DMS 273 (cell line): ENCODE measurements around the gene DCDC2B.

Experiments
- DNase-seq: peaks from one replicate; lab custom pipeline; 2025; ENCODE audit not compliant: unreplicated experiment; lab: John Stamatoyannopoulos, UW

Gene DCDC2B

GRCh38 chr1:32195972-32196823 is 12.7 kb upstream of the DCDC2B start:
- DNase-seq = no peak

- no peak for DNase-seq
Observed at GRCh38 chr1:32197074-32197473, 11.8 kb upstream of the DCDC2B start.

DNA sequence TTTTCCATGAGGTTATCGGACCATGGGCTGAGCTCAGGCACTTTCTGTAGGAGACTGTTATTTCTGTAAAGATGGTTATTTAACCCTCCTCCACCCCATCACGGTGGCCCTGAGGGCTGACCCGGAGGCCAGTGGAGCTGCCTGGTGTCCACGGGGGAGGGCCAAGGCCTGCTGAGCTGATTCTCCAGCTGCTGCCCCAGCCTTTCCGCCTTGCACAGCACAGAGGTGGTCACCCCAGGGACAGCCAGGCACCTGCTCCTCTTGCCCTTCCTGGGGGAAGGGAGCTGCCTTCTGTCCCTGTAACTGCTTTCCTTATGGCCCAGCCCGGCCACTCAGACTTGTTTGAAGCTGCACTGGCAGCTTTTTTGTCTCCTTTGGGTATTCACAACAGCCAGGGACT is 11.1 kb upstream of the DCDC2B start:
- peak; percentile 35 for DNase-seq

DNA sequence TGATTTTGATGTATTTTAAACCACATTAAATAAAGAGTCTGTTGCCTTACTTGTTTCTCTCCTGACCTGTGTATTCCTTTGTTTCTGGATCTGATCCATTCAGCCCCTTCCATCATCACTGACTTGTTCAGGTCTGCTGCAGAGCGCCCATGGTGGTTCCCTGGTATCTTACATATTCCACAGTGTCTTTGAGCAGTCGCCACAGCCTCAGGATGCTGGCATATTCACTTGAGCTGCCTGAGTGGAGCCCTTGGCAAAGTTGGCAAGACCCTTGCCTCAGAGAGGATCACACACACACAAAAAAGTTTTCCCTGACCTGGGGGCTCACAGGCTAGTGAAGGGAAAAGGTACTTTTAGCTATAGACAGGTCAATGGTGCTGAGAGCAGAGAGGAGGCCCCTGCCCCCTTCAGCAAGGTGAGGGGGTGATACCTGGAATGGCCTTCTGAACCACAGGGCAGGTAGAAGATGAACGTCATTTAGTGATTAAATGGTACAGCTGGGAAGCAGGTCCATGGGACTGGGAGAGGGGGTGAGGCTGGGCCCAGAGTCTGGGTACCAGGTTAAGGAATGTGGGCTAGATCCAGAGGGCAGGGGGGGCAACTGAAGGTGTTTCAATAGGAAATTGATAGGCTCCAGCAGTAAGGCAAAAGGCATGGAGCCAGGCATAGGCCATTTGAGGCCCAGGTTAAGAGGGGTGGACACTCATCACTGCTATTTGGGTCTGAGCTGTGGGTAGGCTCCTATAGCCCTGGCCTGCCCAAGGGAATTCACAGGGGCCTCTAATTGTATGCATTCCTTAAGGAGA is 10.4 kb upstream of the DCDC2B start:
- DNase-seq = no peak

DNA sequence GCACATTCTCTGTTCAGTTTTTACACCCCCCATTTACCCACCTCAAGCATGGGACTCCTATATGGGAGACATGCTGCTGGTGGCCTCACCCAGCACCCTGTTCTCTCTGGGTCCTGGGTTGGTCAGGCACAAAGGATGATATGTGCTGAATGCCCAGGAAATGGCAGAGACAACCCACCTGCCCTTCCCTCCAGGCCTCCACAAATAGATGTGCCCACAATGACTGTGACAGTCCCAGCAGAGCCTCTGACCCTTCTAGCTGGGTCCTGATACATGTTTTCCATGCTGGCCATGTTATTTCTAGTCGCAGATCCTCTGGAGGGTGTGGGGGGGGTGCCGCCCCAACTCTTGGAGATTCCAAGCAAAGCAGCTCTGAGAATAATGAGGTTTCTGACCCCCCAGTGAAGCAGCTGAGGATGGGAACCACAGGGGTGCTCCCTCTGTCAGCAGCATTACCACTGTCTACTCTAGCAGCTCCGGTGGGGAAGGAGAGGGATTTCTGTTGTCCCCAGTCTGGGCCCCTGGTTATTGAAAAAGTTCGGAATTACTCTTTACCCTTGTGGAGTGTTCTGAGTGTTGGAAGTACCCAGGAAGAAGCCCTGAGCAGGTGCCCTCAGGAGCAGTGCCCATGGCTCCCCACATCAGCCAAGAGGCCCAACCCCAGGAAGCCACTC is 9.7 kb upstream of the DCDC2B start:
- no peak for DNase-seq

DNA sequence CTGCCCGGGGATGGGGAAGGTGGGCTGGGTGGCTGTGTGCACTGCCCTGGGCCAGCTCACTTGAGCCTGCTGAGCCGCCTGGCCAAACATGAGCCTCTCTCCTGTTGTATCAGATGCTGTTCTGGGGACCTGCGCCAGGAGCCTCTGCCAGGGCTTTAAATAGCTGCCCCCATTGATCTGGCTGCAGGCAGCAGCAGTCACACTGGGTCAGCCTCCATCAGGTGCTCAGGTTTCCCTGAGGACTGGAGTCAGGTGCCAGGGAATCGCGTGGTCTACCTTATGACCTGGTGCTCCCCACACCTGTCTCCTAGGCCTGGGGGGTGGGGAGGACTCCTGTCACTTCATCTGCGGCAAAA is 9.2 kb upstream of the DCDC2B start:
- peak; percentile 54 for DNase-seq

DNA sequence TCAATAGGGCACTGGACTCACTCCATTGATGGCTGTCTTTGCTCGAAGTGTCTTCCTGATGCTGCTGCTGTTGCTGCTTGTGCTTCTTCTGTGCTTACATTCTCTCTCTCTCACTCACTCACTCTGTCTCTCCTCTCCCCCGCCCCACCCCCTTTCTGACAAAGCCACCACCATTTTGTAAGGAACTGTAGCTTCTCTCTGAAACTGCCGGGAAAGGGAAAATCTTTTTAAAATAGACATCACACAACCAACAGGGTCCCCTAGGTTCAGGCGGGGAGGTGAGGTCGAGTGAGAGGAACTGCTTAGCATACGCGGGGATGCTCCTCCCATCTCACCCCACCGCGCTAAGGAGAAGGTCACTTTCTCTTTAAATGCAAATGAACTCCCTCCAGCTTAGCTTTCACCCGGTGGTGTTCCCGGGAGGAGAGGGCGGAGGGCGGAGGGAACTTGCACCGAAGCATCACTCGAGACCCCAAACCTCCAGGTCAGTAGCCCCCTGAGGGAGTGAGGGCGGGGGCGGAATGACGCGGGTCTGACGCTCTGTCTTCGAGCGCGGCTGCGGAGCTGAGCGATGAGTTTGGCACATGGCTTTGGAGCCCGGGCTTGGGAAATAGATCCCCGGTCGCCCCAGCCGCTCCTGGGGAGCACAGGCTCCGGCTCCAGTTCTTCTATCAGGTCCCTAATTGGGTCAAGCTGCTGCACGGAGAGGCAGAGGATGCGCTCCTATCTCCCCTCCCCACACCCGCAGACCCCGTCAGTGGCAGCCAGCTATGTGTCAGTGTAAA is 8.5 kb upstream of the DCDC2B start, which contains the start of gene CCDC28B:
CCDC28B (plus strand) TSS at position 370 of the 785 bp plus-strand sequence. CDS start 1,341 bp downstream, outside the sequence.
- DNase-seq = peak; percentile 82

- no peak for DNase-seq
Observed at GRCh38 chr1:32201011-32201855, 7.7 kb upstream of the DCDC2B start.

DNA sequence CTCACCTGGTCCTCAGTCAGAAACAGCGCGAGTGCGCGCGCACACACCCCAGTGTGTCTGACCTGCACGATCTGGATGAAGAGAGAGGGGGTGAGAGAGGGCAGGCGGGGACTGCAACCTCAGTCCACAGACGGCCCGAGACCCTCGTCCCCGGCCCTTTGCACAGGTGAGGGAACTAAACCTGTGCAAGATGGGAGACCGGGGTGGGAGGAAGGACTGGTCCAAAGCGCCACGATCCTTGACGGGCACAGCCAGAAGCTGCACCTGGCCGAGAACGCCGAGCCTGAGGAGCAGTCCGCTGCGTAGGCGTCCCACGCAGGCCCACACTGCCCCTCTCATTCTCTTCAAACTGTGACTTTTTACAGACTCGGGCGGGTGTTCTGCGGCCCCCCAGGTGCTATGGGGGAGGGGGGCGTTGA is 3.9 kb upstream of the DCDC2B start:
- DNase-seq = no peak

- DNase-seq = peak; percentile 96
Observed at GRCh38 chr1:32205401-32206370, 3.2 kb upstream of the DCDC2B start, which contains the start of gene IQCC. Gene IQCC, plus strand, starts transcription at chr1:32205671. Its CDS starts 11 bp downstream, at chr1:32205682.

GRCh38 chr1:32208469-32208868 is 420 bp upstream of the DCDC2B start:
- DNase-seq = no peak

DNA sequence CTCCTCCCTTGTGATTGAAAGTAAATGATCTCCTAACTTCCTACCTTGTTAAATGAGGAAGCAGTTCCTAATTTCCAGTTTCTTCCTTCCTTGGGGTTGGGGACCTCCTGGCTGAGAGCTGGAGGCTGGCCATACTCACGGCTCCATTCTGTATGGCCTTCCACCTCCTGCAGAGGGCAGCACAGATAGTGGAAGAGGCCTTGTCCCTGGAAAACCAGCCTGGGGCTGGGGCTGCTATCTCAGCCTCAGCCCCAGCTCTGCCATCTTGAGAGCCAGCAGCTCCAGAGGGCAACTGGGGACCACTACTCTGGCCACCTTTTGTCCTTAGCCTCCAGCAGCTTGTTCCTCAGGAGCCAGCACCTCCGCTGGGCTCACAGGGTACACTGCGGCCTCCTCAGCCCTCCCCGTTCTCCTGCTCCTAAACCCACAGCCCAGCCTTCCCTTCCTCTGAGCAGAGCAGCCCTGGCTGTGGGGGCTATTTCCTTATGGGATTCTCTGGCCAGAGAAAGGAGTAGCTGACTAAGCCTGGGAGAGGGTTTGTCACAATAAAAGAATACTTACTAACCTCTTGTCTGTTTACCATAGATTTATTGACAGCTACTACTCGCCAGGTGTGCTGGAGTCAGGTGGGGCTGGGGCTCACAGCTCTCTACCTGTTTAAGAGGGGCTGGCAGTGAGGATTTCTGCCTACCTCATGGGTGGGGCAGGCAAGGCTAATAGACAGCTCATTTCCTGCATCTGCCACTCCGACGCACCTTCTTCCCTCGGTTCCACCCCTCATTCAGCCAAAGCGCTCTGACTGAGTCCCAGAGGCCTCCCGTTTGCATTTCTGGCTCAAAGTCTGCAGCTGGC is 7.0 kb downstream of the DCDC2B start:
- peak; percentile 87 for DNase-seq

DNA sequence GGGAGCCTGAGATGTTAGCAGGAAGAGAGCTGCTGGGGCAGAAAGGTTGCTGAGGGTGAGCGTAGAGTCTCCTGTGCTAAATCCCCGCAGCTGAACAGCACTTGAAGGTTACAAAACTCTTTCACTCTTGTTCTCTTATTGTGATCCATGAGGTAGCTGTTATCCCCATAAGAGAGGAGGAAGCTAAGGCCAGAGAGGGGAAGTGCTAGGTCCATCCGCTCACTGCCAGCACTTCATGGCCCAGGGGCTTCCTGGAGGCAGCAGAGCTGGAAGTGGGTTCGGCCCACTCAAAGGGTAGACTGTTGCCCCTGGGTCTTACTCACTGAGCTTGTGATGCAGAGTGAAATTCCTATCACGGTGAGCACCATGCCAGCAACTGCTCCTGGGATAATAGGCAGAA is 7.7 kb downstream of the DCDC2B start:
- DNase-seq = no peak

GRCh38 chr1:32219022-32219421 is 10.1 kb downstream of the DCDC2B start:
- DNase-seq = no peak

DNA sequence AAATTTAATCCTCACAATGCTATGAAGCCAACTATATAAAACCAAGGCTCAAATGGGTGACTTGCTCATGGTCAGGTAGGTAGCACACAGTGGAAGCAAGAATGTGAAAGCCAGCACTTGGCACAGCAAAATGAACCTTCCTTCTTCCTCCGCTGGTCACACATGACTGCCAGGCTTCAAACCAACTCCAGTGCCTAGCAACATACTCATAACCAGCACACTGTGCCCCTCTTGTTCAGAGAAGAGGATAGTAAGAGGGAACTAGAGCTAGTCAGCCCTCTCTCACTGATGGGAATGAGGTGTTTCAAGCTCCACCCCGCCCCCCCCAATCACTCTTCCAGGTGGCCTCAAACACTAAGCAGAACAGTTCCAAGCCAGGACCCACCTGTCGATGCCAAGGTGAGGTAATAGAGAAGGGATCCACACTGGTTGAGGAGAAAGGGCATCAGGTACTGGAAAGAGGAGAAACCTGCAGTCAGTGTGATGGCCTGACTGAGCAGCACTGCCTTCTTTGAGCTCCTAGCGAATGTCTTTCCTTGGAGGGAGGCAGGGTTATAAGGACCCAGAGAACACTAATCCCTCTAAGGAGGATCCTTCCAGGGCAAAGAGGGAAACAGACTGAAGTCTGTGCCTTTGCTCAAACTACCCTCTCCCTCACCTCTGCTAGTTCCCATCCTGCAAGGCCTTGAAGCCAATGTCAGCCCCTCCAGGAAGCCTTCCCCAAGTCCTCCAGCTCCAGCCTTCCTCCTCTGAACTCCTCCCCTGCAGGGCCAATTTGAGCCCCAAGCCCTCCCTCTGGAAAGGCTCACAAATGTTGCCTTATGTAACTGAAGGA is 12.1 kb downstream of the DCDC2B start:
- no peak for DNase-seq

GRCh38 chr1:32221581-32221979 is 12.7 kb downstream of the DCDC2B start:
- DNase-seq = no peak
